Measurements from ENCODE around the gene RPS18. TPM values are rescaled to one million over a fixed set of nuclear protein-coding genes. Genes with fewer than 3 reads are reported as not detected.

RPS18 gene
- total RNA-seq, 1 donor from 2014 or later: 12,112 TPM

DNA sequence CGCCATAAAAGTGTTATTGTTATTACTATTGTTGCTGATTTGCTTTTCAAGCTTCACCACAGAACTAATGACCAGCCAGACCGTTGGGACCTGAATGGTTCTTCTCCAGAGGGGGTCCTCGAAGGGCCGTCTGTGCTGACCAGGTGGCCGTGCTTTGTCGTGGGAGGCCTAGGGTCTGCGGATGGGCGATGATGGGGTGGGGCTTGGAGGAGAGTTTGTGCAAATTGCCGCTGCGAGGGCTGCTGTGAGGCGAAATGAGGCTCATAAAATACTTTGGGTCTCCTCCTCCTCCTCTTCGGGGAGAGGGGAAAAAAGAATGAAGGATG lies 51.7 kb downstream of the RPS18 start:
- H3K4me3 ChIP-seq (ENCODE audit: low read depth, low read length): peak overlapping the region; percentile 77
- no peak for FAIRE-seq
- H3K36me3 ChIP-seq (ENCODE audit: control insufficient read depth, insufficient read depth, low read length): peaks cover 20% of the 10 kb centered on the region
- no peak for DNase-seq (ENCODE audit: low read depth)
- no peaks in the 10 kb centered on the region for H3K27me3 ChIP-seq (ENCODE audit: control insufficient read depth, insufficient read depth, low read length)
- TF ChIP-seq, protein P1, sequence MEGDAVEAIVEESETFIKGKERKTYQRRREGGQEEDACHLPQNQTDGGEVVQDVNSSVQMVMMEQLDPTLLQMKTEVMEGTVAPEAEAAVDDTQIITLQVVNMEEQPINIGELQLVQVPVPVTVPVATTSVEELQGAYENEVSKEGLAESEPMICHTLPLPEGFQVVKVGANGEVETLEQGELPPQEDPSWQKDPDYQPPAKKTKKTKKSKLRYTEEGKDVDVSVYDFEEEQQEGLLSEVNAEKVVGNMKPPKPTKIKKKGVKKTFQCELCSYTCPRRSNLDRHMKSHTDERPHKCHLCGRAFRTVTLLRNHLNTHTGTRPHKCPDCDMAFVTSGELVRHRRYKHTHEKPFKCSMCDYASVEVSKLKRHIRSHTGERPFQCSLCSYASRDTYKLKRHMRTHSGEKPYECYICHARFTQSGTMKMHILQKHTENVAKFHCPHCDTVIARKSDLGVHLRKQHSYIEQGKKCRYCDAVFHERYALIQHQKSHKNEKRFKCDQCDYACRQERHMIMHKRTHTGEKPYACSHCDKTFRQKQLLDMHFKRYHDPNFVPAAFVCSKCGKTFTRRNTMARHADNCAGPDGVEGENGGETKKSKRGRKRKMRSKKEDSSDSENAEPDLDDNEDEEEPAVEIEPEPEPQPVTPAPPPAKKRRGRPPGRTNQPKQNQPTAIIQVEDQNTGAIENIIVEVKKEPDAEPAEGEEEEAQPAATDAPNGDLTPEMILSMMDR (IDR thresholded peaks at IDR 0.05; ENCODE audit: insufficient read depth, low read length, severe bottlenecking): no peak

DNA sequence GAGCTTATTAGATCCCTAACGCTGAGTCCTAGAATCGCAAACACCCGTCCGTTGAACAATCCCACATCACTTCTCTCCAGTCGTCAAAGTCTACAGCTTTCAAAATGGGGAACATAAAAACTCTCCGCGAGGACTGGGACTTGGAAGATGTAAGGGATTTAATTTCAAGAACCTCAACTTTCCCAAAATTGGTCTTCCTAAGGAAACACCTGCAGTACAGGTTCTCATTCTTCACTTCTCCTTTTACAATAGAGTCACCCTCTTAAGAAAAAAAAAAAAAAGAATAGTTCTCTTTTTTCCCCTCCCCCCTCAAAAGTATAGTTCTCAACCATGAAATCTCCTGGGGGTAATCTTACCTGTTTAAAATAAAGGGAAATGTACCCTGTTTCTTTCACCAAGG lies 52.2 kb downstream of the RPS18 start:
- DNase-seq (ENCODE audit: low read depth) (no peak), FAIRE-seq (no peak)
- Histone ChIP-seq H3K27me3 (ENCODE audit: control insufficient read depth, insufficient read depth, low read length) (no peaks in the 10 kb centered on the region), H3K36me3 (ENCODE audit: control insufficient read depth, insufficient read depth, low read length) (peaks cover 16% of the 10 kb centered on the region), H3K4me3 (ENCODE audit: low read depth, low read length) (no peak overlapping the region)
- TF ChIP-seq, protein P1 (IDR thresholded peaks at IDR 0.05; ENCODE audit: insufficient read depth, low read length, severe bottlenecking): no peak

Other genes with a start within 250 kb of the RPS18 start
- 0.26 and 1.1 TPM in 2 replicates for gene HLA-DPA1, start 198.4 kb upstream of the RPS18 start, total RNA-seq
- gene HLA-DPB1, start 196.1 kb upstream of the RPS18 start, total RNA-seq: 0.53 TPM in 1 of 2 replicates, not detected in the other
- under 0.01 TPM in 2 replicates for gene COL11A2, start 79.6 kb upstream of the RPS18 start, total RNA-seq
- 13.2 and 15.3 TPM in 2 replicates for gene RXRB, start 71.4 kb upstream of the RPS18 start, total RNA-seq
- gene SLC39A7, start 71.2 kb upstream of the RPS18 start, total RNA-seq: 90.4 and 94.0 TPM in 2 replicates
- 59.8 and 76.4 TPM in 2 replicates for gene HSD17B8, start 67.4 kb upstream of the RPS18 start, total RNA-seq
- gene RING1, start 63.6 kb upstream of the RPS18 start, total RNA-seq: 43.4 and 50.7 TPM in 2 replicates
- 22.1 and 32.5 TPM in 2 replicates for gene VPS52, start 199 bp upstream of the RPS18 start, total RNA-seq
- 3.9 and 16.9 TPM in 2 replicates for gene B3GALT4, start 5.0 kb downstream of the RPS18 start, total RNA-seq
- gene WDR46, start 17.2 kb downstream of the RPS18 start, total RNA-seq: 59.5 and 132 TPM in 2 replicates
- gene PFDN6, start 17.5 kb downstream of the RPS18 start, total RNA-seq: 61.7 and 64.5 TPM in 2 replicates
- gene RGL2, start 26.9 kb downstream of the RPS18 start, total RNA-seq: 22.6 and 27.7 TPM in 2 replicates
- gene TAPBP, start 42.0 kb downstream of the RPS18 start, total RNA-seq: 11.6 and 24.3 TPM in 2 replicates
- gene ZBTB22, start 45.7 kb downstream of the RPS18 start, total RNA-seq: 13.2 and 20.1 TPM in 2 replicates
- gene DAXX, start 50.9 kb downstream of the RPS18 start, total RNA-seq: 27.4 and 53.1 TPM in 2 replicates
- gene KIFC1, start 119.7 kb downstream of the RPS18 start, total RNA-seq: 0.26 TPM in 2 replicates
- gene PHF1, start 138.9 kb downstream of the RPS18 start, total RNA-seq: 7.6 and 13.2 TPM in 2 replicates
- 37.1 and 42.5 TPM in 2 replicates for gene CUTA, start 146.0 kb downstream of the RPS18 start, total RNA-seq
- gene SYNGAP1, start 148.0 kb downstream of the RPS18 start, total RNA-seq: 0.79 and 0.90 TPM in 2 replicates
- 5.9 and 6.3 TPM in 2 replicates for gene ZBTB9, start 182.5 kb downstream of the RPS18 start, total RNA-seq